ENCODE results near the gene ARHGAP11A. TPM values are rescaled to one million over a fixed set of nuclear protein-coding genes. Genes with fewer than 3 reads are reported as not detected.

Gene ARHGAP11A
- total RNA-seq, 1 experiment from 2014 or later: 32.8 TPM

- no peaks in the 10 kb centered on the region for H3K27me3 Mint-ChIP-seq (ENCODE audit: unreplicated experiment)
- intact Hi-C loops (cut with micrococcal nuclease; ENCODE audit: unreplicated experiment): no loop called here
- H3K4me1 Mint-ChIP-seq (ENCODE audit: low read depth, unreplicated experiment): peaks cover under 1% of the 10 kb centered on the region
- DNase-seq: no peak
- no TSS peak for BruUV-seq (replicated peaks)
- H3K36me3 Mint-ChIP-seq (ENCODE audit: insufficient read depth, unreplicated experiment): no peaks in the 10 kb centered on the region
- no peak for TF ChIP-seq CTCF (IDR thresholded peaks at IDR 0.05; ENCODE audit: unreplicated experiment)
- no peak overlapping the region for H3K4me3 Mint-ChIP-seq (ENCODE audit: low read depth, unreplicated experiment)
- H3K27ac Mint-ChIP-seq (ENCODE audit: unreplicated experiment): no peak overlapping the region
- no peaks in the 10 kb centered on the region for H3K9me3 Mint-ChIP-seq (ENCODE audit: low read depth, unreplicated experiment)
- CTCF ChIA-PET: no interaction called here
These were observed 42.0 kb downstream of the ARHGAP11A start for GRCh38 chr15:32657198-32657883.

GRCh38 chr15:32657941-32658340, 42.6 kb downstream of the ARHGAP11A start:
- no peaks in the 10 kb centered on the region for H3K27me3 Mint-ChIP-seq (ENCODE audit: unreplicated experiment)
- H3K27ac Mint-ChIP-seq (ENCODE audit: unreplicated experiment): no peak overlapping the region
- no peak overlapping the region for H3K4me3 Mint-ChIP-seq (ENCODE audit: low read depth, unreplicated experiment)
- BruUV-seq (replicated peaks): no TSS peak
- intact Hi-C loops (cut with micrococcal nuclease; ENCODE audit: unreplicated experiment): no loop called here
- no peaks in the 10 kb centered on the region for H3K9me3 Mint-ChIP-seq (ENCODE audit: low read depth, unreplicated experiment)
- no peaks in the 10 kb centered on the region for H3K4me1 Mint-ChIP-seq (ENCODE audit: low read depth, unreplicated experiment)
- DNase-seq: no peak
- H3K36me3 Mint-ChIP-seq (ENCODE audit: insufficient read depth, unreplicated experiment): no peaks in the 10 kb centered on the region
- TF ChIP-seq CTCF (IDR thresholded peaks at IDR 0.05; ENCODE audit: unreplicated experiment): no peak
- CTCF ChIA-PET: no interaction called here

GRCh38 chr15:32659340-32660155, 44.2 kb downstream of the ARHGAP11A start:
- CTCF ChIA-PET: no interaction called here
- Mint-ChIP-seq H3K36me3 (ENCODE audit: insufficient read depth, unreplicated experiment) (no peaks in the 10 kb centered on the region), H3K27me3 (ENCODE audit: unreplicated experiment) (no peaks in the 10 kb centered on the region), H3K4me3 (ENCODE audit: low read depth, unreplicated experiment) (no peak overlapping the region), H3K27ac (ENCODE audit: unreplicated experiment) (no peak overlapping the region), H3K9me3 (ENCODE audit: low read depth, unreplicated experiment) (no peaks in the 10 kb centered on the region), H3K4me1 (ENCODE audit: low read depth, unreplicated experiment) (no peaks in the 10 kb centered on the region)
- no peak for TF ChIP-seq CTCF (IDR thresholded peaks at IDR 0.05; ENCODE audit: unreplicated experiment)
- no TSS peak for BruUV-seq (replicated peaks)
- intact Hi-C loops (cut with micrococcal nuclease; ENCODE audit: unreplicated experiment): loop anchor here (10.0 kb wide), 1 partner anchor 195 kb away; no protein-coding TSS in a partner anchor
- no peak for DNase-seq

GRCh38 chr15:32663671-32664070, 48.4 kb downstream of the ARHGAP11A start:
- TF ChIP-seq CTCF (IDR thresholded peaks at IDR 0.05; ENCODE audit: unreplicated experiment): no peak
- no peak overlapping the region for H3K27ac Mint-ChIP-seq (ENCODE audit: unreplicated experiment)

More at GRCh38 chr15:32663671-32664070, 48.4 kb downstream of the ARHGAP11A start:
- intact Hi-C loops (cut with micrococcal nuclease; ENCODE audit: unreplicated experiment): loop anchor here (2.0 to 10.0 kb wide), 2 partner anchors 191 to 329 kb away; no protein-coding TSS in a partner anchor
- Mint-ChIP-seq H3K4me1 (ENCODE audit: low read depth, unreplicated experiment) (no peaks in the 10 kb centered on the region), H3K9me3 (ENCODE audit: low read depth, unreplicated experiment) (no peaks in the 10 kb centered on the region), H3K36me3 (ENCODE audit: insufficient read depth, unreplicated experiment) (no peaks in the 10 kb centered on the region), H3K27me3 (ENCODE audit: unreplicated experiment) (no peaks in the 10 kb centered on the region), H3K4me3 (ENCODE audit: low read depth, unreplicated experiment) (no peak overlapping the region)
- no peak for DNase-seq
- CTCF ChIA-PET: no interaction called here
- BruUV-seq (replicated peaks): no TSS peak
